BLaER1 (cell line): ENCODE measurements around the gene KYNU.

Experiments used
- H3K27ac ChIP-seq: shearing (Covaris generic); formaldehyde crosslinking; 2 replicates; pipeline ENCODE4 v1.8.1; 2022
- H3K27me3 ChIP-seq: shearing (Covaris generic); formaldehyde crosslinking; 2 replicates; pipeline ENCODE4 v1.8.1; 2022
- H3K36me3 ChIP-seq: shearing (Covaris generic); formaldehyde crosslinking; 2 replicates; pipeline ENCODE4 v1.8.1; 2022
- H3K4me1 ChIP-seq: shearing (Covaris generic); formaldehyde crosslinking; 2 replicates; pipeline ENCODE4 v1.8.1; 2022
- H3K4me2 ChIP-seq: shearing (Covaris generic); formaldehyde crosslinking; 2 replicates; pipeline ENCODE4 v1.8.1; 2022
- H3K4me3 ChIP-seq: shearing (Covaris generic); formaldehyde crosslinking; 2 replicates; pipeline ENCODE4 v1.8.1; 2022
- H3K9ac ChIP-seq: shearing (Covaris generic); formaldehyde crosslinking; 2 replicates; pipeline ENCODE4 v1.8.1; 2022
- H3K9me3 ChIP-seq: shearing (Covaris generic); formaldehyde crosslinking; 2 replicates; pipeline ENCODE4 v1.8.1; 2022
- H4K20me1 ChIP-seq: shearing (Covaris generic); formaldehyde crosslinking; 2 replicates; pipeline ENCODE4 v1.8.1; 2022
- Cebpa-rat ChIP-seq: shearing (Covaris generic); IDR thresholded peaks from 2 replicates; pipeline ENCODE4 v1.8.1; 2022

KYNU gene

DNA sequence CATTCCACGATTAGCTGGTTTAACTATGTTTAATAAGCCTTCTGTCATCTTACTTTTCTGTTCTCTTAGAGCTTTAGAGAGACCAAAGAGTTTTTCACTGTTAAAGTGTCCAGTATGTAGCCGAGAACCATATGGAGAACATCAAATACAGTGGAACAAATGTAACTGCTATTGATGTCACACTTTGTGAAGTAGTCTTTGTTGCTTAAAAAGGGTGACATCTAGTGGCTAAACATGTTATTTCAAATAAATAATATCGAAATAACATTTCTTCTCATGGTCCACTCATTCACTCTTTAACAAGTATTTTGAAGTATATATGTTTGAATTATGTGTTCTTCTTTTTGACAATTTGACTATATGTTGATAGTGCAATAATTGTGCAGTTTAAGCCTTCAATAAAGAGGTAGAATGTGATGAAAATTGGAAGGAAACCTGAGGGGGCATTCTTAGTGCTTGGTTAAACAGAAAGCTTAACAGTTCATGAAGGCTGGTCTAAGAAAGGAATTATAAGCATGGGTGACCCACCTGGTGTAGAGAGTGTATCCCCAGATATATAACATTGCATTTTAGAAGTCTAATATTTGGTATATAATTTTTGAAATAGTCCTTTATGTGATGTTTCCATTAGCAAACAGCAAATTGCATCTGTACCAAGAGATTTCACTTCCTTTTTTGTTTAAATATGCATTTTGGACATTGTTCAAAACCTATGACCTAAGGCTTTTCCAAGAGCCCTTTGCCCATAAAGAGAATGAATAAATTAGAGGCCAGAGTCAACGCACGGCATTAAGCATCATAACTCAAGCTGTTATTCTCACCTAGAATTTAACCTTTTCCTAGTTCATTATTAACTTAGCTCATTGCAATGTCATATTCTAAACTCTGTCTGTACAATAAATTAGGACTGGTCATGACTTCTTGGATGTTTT lies 112.1 kb downstream of the KYNU start:
- Histone ChIP-seq H3K9ac (no peak overlapping the region), H3K4me1 (no peaks in the 10 kb centered on the region), H3K4me2 (no peak overlapping the region), H4K20me1 (no peaks in the 10 kb centered on the region), H3K9me3 (no peaks in the 10 kb centered on the region), H3K36me3 (no peaks in the 10 kb centered on the region), H3K27ac (no peak overlapping the region), H3K27me3 (no peaks in the 10 kb centered on the region), H3K4me3 (no peak overlapping the region)
- TF ChIP-seq Cebpa-rat: no peak

- no peak overlapping the region for H3K4me2 ChIP-seq
- no peaks in the 10 kb centered on the region for H4K20me1 ChIP-seq
- no peaks in the 10 kb centered on the region for H3K36me3 ChIP-seq
- no peaks in the 10 kb centered on the region for H3K27me3 ChIP-seq
- no peak overlapping the region for H3K4me3 ChIP-seq
- no peaks in the 10 kb centered on the region for H3K4me1 ChIP-seq
- H3K9me3 ChIP-seq: no peaks in the 10 kb centered on the region
- H3K27ac ChIP-seq: no peak overlapping the region
- no peak overlapping the region for H3K9ac ChIP-seq
- TF ChIP-seq Cebpa-rat: no peak
These were observed 113.8 kb downstream of the KYNU start for GRCh38 chr2:142991295-142991694.

DNA sequence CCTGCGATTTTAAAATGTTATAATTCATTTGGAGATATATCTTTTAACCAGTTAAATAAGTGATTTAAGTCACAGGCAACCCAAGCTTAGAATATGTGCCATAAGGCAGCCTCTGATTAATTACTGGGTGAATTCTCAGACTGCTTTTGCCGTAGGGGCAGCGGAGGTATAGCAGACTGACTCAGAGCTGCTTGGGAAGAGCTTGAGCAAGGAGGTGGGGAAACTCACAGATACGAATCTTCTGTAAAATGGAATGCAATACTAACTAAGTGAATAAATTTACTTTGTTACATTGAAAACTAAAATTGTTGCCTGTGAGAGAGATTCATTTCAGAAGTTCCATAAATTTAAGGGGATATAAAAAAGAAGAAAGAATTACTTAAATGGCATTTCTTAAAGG lies 115.4 kb downstream of the KYNU start:
- Histone ChIP-seq H3K4me1 (no peaks in the 10 kb centered on the region), H4K20me1 (no peaks in the 10 kb centered on the region), H3K4me2 (no peak overlapping the region), H3K9me3 (no peaks in the 10 kb centered on the region), H3K4me3 (no peak overlapping the region), H3K27ac (no peak overlapping the region), H3K9ac (no peak overlapping the region), H3K36me3 (no peaks in the 10 kb centered on the region), H3K27me3 (no peaks in the 10 kb centered on the region)
- TF ChIP-seq Cebpa-rat: no peak

DNA sequence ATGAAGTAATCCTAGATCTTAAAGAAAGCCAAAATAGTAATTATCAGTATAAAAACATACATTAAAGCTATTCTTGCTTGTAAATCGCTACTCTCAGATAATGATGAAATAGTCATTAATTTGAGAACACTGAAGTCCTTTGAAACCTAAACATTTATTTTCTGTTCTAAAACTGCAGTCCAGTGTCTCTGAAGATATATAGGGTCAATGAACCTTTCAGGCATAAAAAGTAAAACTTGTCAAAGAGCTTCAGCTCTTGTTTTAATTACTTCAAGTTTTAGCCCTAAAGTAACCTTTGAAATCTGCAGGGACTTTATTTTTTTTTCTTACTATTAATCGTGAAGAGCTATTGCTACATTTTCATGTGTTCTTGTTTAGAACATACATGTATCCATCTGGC lies 116.3 kb downstream of the KYNU start:
- no peak for TF ChIP-seq Cebpa-rat
- Histone ChIP-seq H3K27ac (no peak overlapping the region), H3K9ac (no peak overlapping the region), H3K36me3 (no peaks in the 10 kb centered on the region), H3K4me2 (no peak overlapping the region), H3K9me3 (no peaks in the 10 kb centered on the region), H4K20me1 (no peaks in the 10 kb centered on the region), H3K4me1 (no peaks in the 10 kb centered on the region), H3K27me3 (no peaks in the 10 kb centered on the region), H3K4me3 (no peak overlapping the region)

- H3K4me3 ChIP-seq: no peak overlapping the region
- H4K20me1 ChIP-seq: no peaks in the 10 kb centered on the region
- no peak for TF ChIP-seq Cebpa-rat
- no peak overlapping the region for H3K27ac ChIP-seq
- H3K4me2 ChIP-seq: no peak overlapping the region
- no peaks in the 10 kb centered on the region for H3K36me3 ChIP-seq
- H3K27me3 ChIP-seq: no peaks in the 10 kb centered on the region
- no peaks in the 10 kb centered on the region for H3K4me1 ChIP-seq
- no peak overlapping the region for H3K9ac ChIP-seq
- no peaks in the 10 kb centered on the region for H3K9me3 ChIP-seq
These were observed 117.2 kb downstream of the KYNU start for GRCh38 chr2:142994665-142995064.

- Histone ChIP-seq H3K36me3 (no peaks in the 10 kb centered on the region), H3K4me1 (no peaks in the 10 kb centered on the region), H3K27me3 (no peaks in the 10 kb centered on the region), H3K27ac (no peak overlapping the region), H4K20me1 (no peaks in the 10 kb centered on the region), H3K4me3 (no peak overlapping the region), H3K9me3 (no peaks in the 10 kb centered on the region), H3K9ac (no peak overlapping the region), H3K4me2 (no peak overlapping the region)
- TF ChIP-seq Cebpa-rat: no peak
These were observed 119.8 kb downstream of the KYNU start for GRCh38 chr2:142997231-142997630.

- H3K9me3 ChIP-seq: no peaks in the 10 kb centered on the region
- no peaks in the 10 kb centered on the region for H3K36me3 ChIP-seq
- TF ChIP-seq Cebpa-rat: no peak
- no peak overlapping the region for H3K4me2 ChIP-seq
- H3K9ac ChIP-seq: no peak overlapping the region
- H3K27me3 ChIP-seq: no peaks in the 10 kb centered on the region
- H4K20me1 ChIP-seq: no peaks in the 10 kb centered on the region
- no peaks in the 10 kb centered on the region for H3K4me1 ChIP-seq
- H3K27ac ChIP-seq: no peak overlapping the region
- no peak overlapping the region for H3K4me3 ChIP-seq
These were observed 123.1 kb downstream of the KYNU start for GRCh38 chr2:143000599-143000998.

DNA sequence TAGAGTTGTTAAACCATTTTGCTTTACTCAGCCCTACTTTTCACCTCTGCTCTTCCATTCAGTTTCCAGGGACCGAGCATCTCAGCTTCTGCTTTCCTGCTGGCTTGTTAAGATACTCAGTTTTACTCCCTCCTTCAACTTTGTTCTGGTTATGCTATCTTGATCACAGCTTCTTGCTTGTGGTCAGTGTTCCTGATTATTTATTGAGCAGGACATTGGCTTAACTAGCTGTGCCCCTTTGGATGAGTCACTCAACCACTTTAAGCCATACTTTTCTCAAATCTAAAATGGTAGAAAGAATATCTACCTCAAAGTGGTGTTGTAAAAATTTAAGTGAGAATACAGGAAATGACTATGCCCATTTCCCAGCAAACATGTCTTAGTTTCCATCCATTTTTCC lies 124.0 kb downstream of the KYNU start:
- Histone ChIP-seq H3K4me2 (no peak overlapping the region), H3K36me3 (no peaks in the 10 kb centered on the region), H4K20me1 (no peaks in the 10 kb centered on the region), H3K27ac (no peak overlapping the region), H3K9me3 (no peaks in the 10 kb centered on the region), H3K27me3 (no peaks in the 10 kb centered on the region), H3K4me3 (no peak overlapping the region), H3K4me1 (no peaks in the 10 kb centered on the region), H3K9ac (no peak overlapping the region)
- TF ChIP-seq Cebpa-rat: no peak

GRCh38 chr2:143015656-143016055 lies 138.2 kb downstream of the KYNU start:
- H3K4me1 ChIP-seq: no peaks in the 10 kb centered on the region
- no peaks in the 10 kb centered on the region for H4K20me1 ChIP-seq
- no peaks in the 10 kb centered on the region for H3K27me3 ChIP-seq
- no peak overlapping the region for H3K27ac ChIP-seq
- no peak for TF ChIP-seq Cebpa-rat
- H3K9me3 ChIP-seq: no peaks in the 10 kb centered on the region
- no peak overlapping the region for H3K4me3 ChIP-seq
- no peak overlapping the region for H3K9ac ChIP-seq
- no peak overlapping the region for H3K4me2 ChIP-seq
- no peaks in the 10 kb centered on the region for H3K36me3 ChIP-seq

GRCh38 chr2:143026411-143027054 lies 149.1 kb downstream of the KYNU start:
- no peaks in the 10 kb centered on the region for H3K27me3 ChIP-seq
- H4K20me1 ChIP-seq: no peaks in the 10 kb centered on the region
- H3K4me2 ChIP-seq: no peak overlapping the region
- H3K9ac ChIP-seq: no peak overlapping the region
- no peaks in the 10 kb centered on the region for H3K9me3 ChIP-seq
- no peak overlapping the region for H3K4me3 ChIP-seq
- H3K27ac ChIP-seq: no peak overlapping the region
- TF ChIP-seq Cebpa-rat: no peak
- no peaks in the 10 kb centered on the region for H3K36me3 ChIP-seq
- H3K4me1 ChIP-seq: peaks cover 13% of the 10 kb centered on the region
